HG02943 (cell line): ENCODE measurements around the gene MRPL43.
"Not testable (repeated sequence)": the region's sequence is repeated elsewhere in the genome, so short reads cannot be mapped to it uniquely, and the experiment has no call there.

Experiments
- ATAC-seq: cut with Tn5 transposase; IDR thresholded peaks from one replicate; pipeline ENCODE4 v1.9.1; 2021; ENCODE audit warnings: mild to moderate bottlenecking, low read depth, moderate library complexity; ENCODE audit not compliant: unreplicated experiment

MRPL43 gene

GRCh38 chr10:100984672-100985177 is 2.6 kb downstream of the MRPL43 start:
- no peak for ATAC-seq

GRCh38 chr10:100983868-100984671 is 3.2 kb downstream of the MRPL43 start:
- no peak for ATAC-seq

- no peak for ATAC-seq
These were observed 4.1 kb downstream of the MRPL43 start for GRCh38 chr10:100982916-100983830.

GRCh38 chr10:100981178-100981772 is 6.0 kb downstream of the MRPL43 start:
- ATAC-seq, result no peak

- no peak for ATAC-seq
These were observed 6.6 kb downstream of the MRPL43 start for GRCh38 chr10:100980711-100981110.

- ATAC-seq, result no peak
These were observed 7.0 kb downstream of the MRPL43 start for GRCh38 chr10:100980311-100980710.

- no peak for ATAC-seq
These were observed 7.5 kb downstream of the MRPL43 start for GRCh38 chr10:100979791-100980272.

GRCh38 chr10:100978901-100979195 is 8.4 kb downstream of the MRPL43 start:
- no peak for ATAC-seq

GRCh38 chr10:100978121-100978900 is 9.0 kb downstream of the MRPL43 start:
- ATAC-seq, result no peak

GRCh38 chr10:100977436-100977835 is 9.9 kb downstream of the MRPL43 start:
- no peak for ATAC-seq

- ATAC-seq, result no peak
These were observed 10.4 kb downstream of the MRPL43 start for GRCh38 chr10:100976906-100977305.

GRCh38 chr10:100975397-100975796 is 11.9 kb downstream of the MRPL43 start:
- not testable (repeated sequence) for ATAC-seq

GRCh38 chr10:100972904-100973535 is 14.3 kb downstream of the MRPL43 start:
- ATAC-seq, result no peak

GRCh38 chr10:100972115-100972903 is 15.0 kb downstream of the MRPL43 start:
- ATAC-seq, result no peak

GRCh38 chr10:100970914-100971811 is 16.1 kb downstream of the MRPL43 start:
- ATAC-seq, result no peak

- no peak for ATAC-seq
These were observed 17.0 kb downstream of the MRPL43 start for GRCh38 chr10:100970076-100970913.
